PC-3 (cell line): ENCODE results near the gene BZW1. TPM values are rescaled to one million over a fixed set of nuclear protein-coding genes. Genes with fewer than 3 reads are reported as not detected.

Source experiments
- ATAC-seq: fragments of 200-7000 bp; cut with Tn5 transposase; 2 replicates; pipeline ENCODE4 v1.9.1; 2020; ENCODE audit warnings: mild to moderate bottlenecking, moderate library complexity
- BruUV-seq: library from RNA; stranded (reverse); fragments of 400-500 nt; replicated peaks from 2 replicates; lab custom pipeline; 2021; lab: Mats Ljungman, UMichigan
- CTCF ChIA-PET: fragments of 300-600 bp; sonication (Branson Sonifier 250); formaldehyde crosslinking; loops from one replicate; lab custom pipeline; 2022; ENCODE audit warnings: antibody characterized with exemption; lab: Charles Lee
- POLR2A ChIA-PET: fragments of 300-600 bp; sonication (Branson Sonifier 250); formaldehyde crosslinking; loops from one replicate; lab custom pipeline; 2022; ENCODE audit warnings: antibody characterized with exemption; ENCODE audit not compliant: unreplicated experiment; lab: Charles Lee
- DNase-seq: peaks from one replicate; pipeline ENCODE4 v3.0.0-alpha.2; 2015
- H2AFZ ChIP-seq: fragments of 300-600 bp; sonication (generic); 2 replicates; pipeline ENCODE4 v1.6.0; 2016; ENCODE audit warnings: antibody characterized with exemption, low read length
- H3F3A ChIP-seq: fragments of 300-600 bp; sonication (generic); one replicate; pipeline ENCODE4 v1.6.0; 2017; ENCODE audit warnings: antibody characterized with exemption, low read length, control low read depth, mild to moderate bottlenecking; ENCODE audit not compliant: unreplicated experiment
- H3K27ac ChIP-seq: fragments of 300-600 bp; sonication (generic); 2 replicates; pipeline ENCODE4 v1.5.1; 2016; ENCODE audit warnings: mild to moderate bottlenecking, low read length
- H3K27me3 ChIP-seq: fragments of 300-600 bp; sonication (generic); 2 replicates; pipeline ENCODE4 v1.6.1; 2016; ENCODE audit warnings: low read length, mixed read lengths
- H3K36me3 ChIP-seq: fragments of 300-600 bp; sonication (generic); 2 replicates; pipeline ENCODE4 v1.6.1; 2016; ENCODE audit warnings: low read depth, mixed run types, low read length, mixed read lengths
- H3K4me1 ChIP-seq: fragments of 300-600 bp; sonication (generic); 2 replicates; pipeline ENCODE4 v1.5.1; 2016; ENCODE audit warnings: low read length; ENCODE audit not compliant: insufficient read depth
- H3K4me2 ChIP-seq: fragments of 300-600 bp; sonication (generic); 2 replicates; pipeline ENCODE4 v1.6.0; 2016; ENCODE audit warnings: low read length
- H3K4me3 ChIP-seq: fragments of 300-600 bp; sonication (generic); 2 replicates; pipeline ENCODE4 v1.5.1; 2016; ENCODE audit warnings: mild to moderate bottlenecking, low read length, mixed read lengths
- H3K79me2 ChIP-seq: fragments of 300-600 bp; sonication (generic); 2 replicates; pipeline ENCODE4 v1.6.1; 2017; ENCODE audit warnings: low read length, mixed read lengths
- H3K9ac ChIP-seq: fragments of 300-600 bp; sonication (generic); 2 replicates; pipeline ENCODE4 v1.6.0; 2016; ENCODE audit warnings: mild to moderate bottlenecking, low read length
- H3K9me2 ChIP-seq: fragments of 300-600 bp; sonication (generic); replicated peaks from 2 replicates; pipeline ENCODE4 v1.6.1; 2016; ENCODE audit warnings: mixed run types, low read length, mixed read lengths
- H3K9me3 ChIP-seq: fragments of 300-600 bp; sonication (generic); 2 replicates; pipeline ENCODE4 v1.6.1; 2016; ENCODE audit warnings: low read length, mixed read lengths
- H4K20me1 ChIP-seq: fragments of 300-600 bp; sonication (generic); 2 replicates; pipeline ENCODE4 v1.6.1; 2016; ENCODE audit warnings: low read length, mixed read lengths
- CTCF ChIP-seq: fragments of 300-600 bp; sonication (generic); conservative IDR thresholded peaks from 2 replicates; pipeline ENCODE4 v1.5.1; 2017; ENCODE audit warnings: antibody characterized with exemption, low read depth, mild to moderate bottlenecking, low read length
- EZH2 ChIP-seq: fragments of 300-600 bp; sonication (generic); IDR thresholded peaks from one replicate; pipeline ENCODE4 v1.6.1; 2017; ENCODE audit warnings: antibody characterized with exemption, mild to moderate bottlenecking, low read length; ENCODE audit not compliant: unreplicated experiment
- EZH2phosphoT487 ChIP-seq: fragments of 300-600 bp; sonication (generic); IDR thresholded peaks from 2 replicates; pipeline ENCODE4 v1.6.1; 2018; ENCODE audit warnings: mild to moderate bottlenecking, antibody characterized with exemption, low read length, borderline replicate concordance
- intact Hi-C: fragments of 100-400 bp; cut with micrococcal nuclease; formaldehyde crosslinking; loops from 2 replicates; pipeline ENCODE4 v1.9.0; 2023
- total RNA-seq: library from RNA; depleted of rRNA; stranded (reverse); fragments of >200 nt; gene quantifications from 2 replicates; pipeline ENCODE4 v1.2.3, GENCODE V29; 2014

The BZW1 gene
- total RNA-seq, 1 experiment from 2014 or later = 626 TPM

- Histone ChIP-seq H3K9me3 (no peaks in the 10 kb centered on the region), H4K20me1 (no peaks in the 10 kb centered on the region), H3K4me3 (no peak overlapping the region; the same call in 1 of the 2 replicates), H3K27me3 (no peaks in the 10 kb centered on the region), H3K4me2 (peak overlapping the region; percentile 58), H3K9me2 (no peaks in the 10 kb centered on the region), H3K27ac (peak overlapping the region; percentile 51), H3K79me2 (no peaks in the 10 kb centered on the region), H3K4me1 (peaks cover 36% of the 10 kb centered on the region), H3K36me3 (no peaks in the 10 kb centered on the region), H3K9ac (peak overlapping the region; percentile 8; the same call in 1 of the 2 replicates), H2AFZ (no peak overlapping the region), H3F3A (no peaks in the 10 kb centered on the region)
- intact Hi-C loops = no loop called here
- TF ChIP-seq CTCF (no peak), EZH2 (no peak), EZH2phosphoT487 (no peak)
- ChIA-PET CTCF (no interaction called here), POLR2A (interaction anchor here (0.6 to 1.0 kb wide), 2 partner anchors 9 to 12 kb away, joined by 4 read pairs; no protein-coding TSS in a partner anchor)
- DNase-seq (peak; percentile 83), ATAC-seq (peak; percentile 87)
- no TSS peak for BruUV-seq
Observed at GRCh38 chr2:200777275-200777674, 34.4 kb upstream of the BZW1 start.

GRCh38 chr2:200778038-200778437, 33.7 kb upstream of the BZW1 start:
- Histone ChIP-seq H3K9me2 (no peaks in the 10 kb centered on the region), H3F3A (no peaks in the 10 kb centered on the region), H3K4me1 (peaks cover 38% of the 10 kb centered on the region), H3K9ac (peak overlapping the region; percentile 8; the same call in 1 of the 2 replicates), H3K79me2 (no peaks in the 10 kb centered on the region), H3K27ac (peak overlapping the region; percentile 51), H2AFZ (no peak overlapping the region), H3K9me3 (no peaks in the 10 kb centered on the region), H3K4me3 (no peak overlapping the region; the same call in 1 of the 2 replicates), H3K4me2 (peak overlapping the region; percentile 58), H3K36me3 (no peaks in the 10 kb centered on the region), H4K20me1 (no peaks in the 10 kb centered on the region), H3K27me3 (no peaks in the 10 kb centered on the region)
- BruUV-seq = no TSS peak
- ChIA-PET CTCF (no interaction called here), POLR2A (no interaction called here)
- ATAC-seq (peak; percentile 44), DNase-seq (peak; percentile 52)
- intact Hi-C loops = loop anchor here (1.0 kb wide), 1 partner anchor 8 kb away; no protein-coding TSS in a partner anchor
- no peak for TF ChIP-seq CTCF
- no peak for TF ChIP-seq EZH2
- no peak for TF ChIP-seq EZH2phosphoT487

- H3K4me2 ChIP-seq = no peak overlapping the region
- peaks cover 43% of the 10 kb centered on the region for H3K4me1 ChIP-seq
- H3K79me2 ChIP-seq = no peaks in the 10 kb centered on the region
- ChIA-PET CTCF (no interaction called here), POLR2A (no interaction called here)
- TF ChIP-seq EZH2phosphoT487 (no peak), EZH2 (no peak), CTCF (no peak)
- H3K9ac ChIP-seq = no peak overlapping the region
- DNase-seq (no peak), ATAC-seq (no peak)
- BruUV-seq = no TSS peak
- H3K9me2 ChIP-seq = no peaks in the 10 kb centered on the region
- no peaks in the 10 kb centered on the region for H3K9me3 ChIP-seq
- H3K27ac ChIP-seq = no peak overlapping the region
- no peaks in the 10 kb centered on the region for H3K27me3 ChIP-seq
- H2AFZ ChIP-seq = no peak overlapping the region
- no peaks in the 10 kb centered on the region for H4K20me1 ChIP-seq
- H3K4me3 ChIP-seq = no peak overlapping the region
- H3F3A ChIP-seq = no peaks in the 10 kb centered on the region
- no peaks in the 10 kb centered on the region for H3K36me3 ChIP-seq
- intact Hi-C loops = no loop called here
Observed at GRCh38 chr2:200779214-200779613, 32.5 kb upstream of the BZW1 start.
